Skeletal muscle satellite cell (primary cell): ENCODE results near the gene MORC4. TPM values are rescaled to one million over a fixed set of nuclear protein-coding genes. Genes with fewer than 3 reads are reported as not detected.

Source experiments
- H3K27me3 ChIP-seq: 2 replicates; pipeline ENCODE4 v1.7.0; 2013; ENCODE audit warnings: low read length; ENCODE audit not compliant: control insufficient read depth, insufficient read depth
- H3K36me3 ChIP-seq: 2 replicates; pipeline ENCODE4 v1.7.0; 2013; ENCODE audit warnings: mild to moderate bottlenecking, control low read depth, low read length; ENCODE audit not compliant: insufficient read depth
- H3K4me1 ChIP-seq: 2 replicates; pipeline ENCODE4 v1.7.0; 2013; ENCODE audit warnings: low read length; ENCODE audit not compliant: control insufficient read depth, insufficient read depth
- H3K4me2 ChIP-seq: 2 replicates; pipeline ENCODE4 v1.7.0; 2013; ENCODE audit warnings: mild to moderate bottlenecking, low read length
- H3K4me3 ChIP-seq: 2 replicates; pipeline ENCODE4 v1.7.0; 2013; ENCODE audit warnings: low read length
- H3K9ac ChIP-seq: 2 replicates; pipeline ENCODE4 v1.7.0; 2013; ENCODE audit warnings: mild to moderate bottlenecking, low read depth, low read length, moderate library complexity
- H3K9me3 ChIP-seq: replicated peaks from 2 replicates; pipeline ENCODE4 v1.7.0; 2013; ENCODE audit warnings: mild to moderate bottlenecking, control low read depth, low read length
- total RNA-seq: library from RNA; depleted of rRNA; stranded (reverse); fragments of >200 nt; gene quantifications from 2 replicates; pipeline ENCODE4 v1.2.3, GENCODE V29; 2012; rRNA removed

MORC4 gene
- total RNA-seq, result 18.8 and 23.6 TPM in 2 replicates

GRCh38 chrX:107000013-107000515, at the start of gene MORC4:
Gene MORC4, minus strand, starts transcription at chrX:107000212. Its CDS starts 243 bp downstream, at chrX:106999969.
- Histone ChIP-seq H3K4me1 (peaks cover 6% of the 10 kb centered on the region), H3K9me3 (no peaks in the 10 kb centered on the region), H3K27me3 (peaks cover 8% of the 10 kb centered on the region), H3K9ac (peak within 1 kb of the TSS; percentile 75), H3K36me3 (no peaks in the 10 kb centered on the region), H3K4me2 (peak within 1 kb of the TSS; percentile 86), H3K4me3 (peak within 1 kb of the TSS; percentile 73)

- Histone ChIP-seq H3K9me3 (peaks cover 2% of the 10 kb centered on the region), H3K4me1 (no peaks in the 10 kb centered on the region), H3K4me3 (no peak overlapping the region), H3K27me3 (peaks cover 41% of the 10 kb centered on the region), H3K9ac (no peak overlapping the region), H3K36me3 (no peaks in the 10 kb centered on the region), H3K4me2 (no peak overlapping the region)
These were observed 47.6 kb upstream of the MORC4 start for GRCh38 chrX:107047622-107048021.

GRCh38 chrX:107029752-107030151, 29.7 kb upstream of the MORC4 start:
- no peak overlapping the region for H3K9ac ChIP-seq
- H3K4me3 ChIP-seq, result no peak overlapping the region
- H3K4me1 ChIP-seq, result no peaks in the 10 kb centered on the region
- no peak overlapping the region for H3K4me2 ChIP-seq
- H3K9me3 ChIP-seq, result no peaks in the 10 kb centered on the region
- H3K36me3 ChIP-seq, result no peaks in the 10 kb centered on the region
- peaks cover 13% of the 10 kb centered on the region for H3K27me3 ChIP-seq

- no peaks in the 10 kb centered on the region for H3K36me3 ChIP-seq
- no peak overlapping the region for H3K4me2 ChIP-seq
- H3K4me1 ChIP-seq, result no peaks in the 10 kb centered on the region
- no peaks in the 10 kb centered on the region for H3K9me3 ChIP-seq
- peaks cover 18% of the 10 kb centered on the region for H3K27me3 ChIP-seq
- no peak overlapping the region for H3K9ac ChIP-seq
- no peak overlapping the region for H3K4me3 ChIP-seq
These were observed 25.5 kb upstream of the MORC4 start for GRCh38 chrX:107025545-107025944.

GRCh38 chrX:107014936-107015335, 14.9 kb upstream of the MORC4 start:
- no peaks in the 10 kb centered on the region for H3K4me1 ChIP-seq
- no peaks in the 10 kb centered on the region for H3K36me3 ChIP-seq
- no peak overlapping the region for H3K4me3 ChIP-seq
- no peak overlapping the region for H3K9ac ChIP-seq
- peaks cover 18% of the 10 kb centered on the region for H3K27me3 ChIP-seq
- H3K9me3 ChIP-seq, result no peaks in the 10 kb centered on the region
- no peak overlapping the region for H3K4me2 ChIP-seq

GRCh38 chrX:107008034-107008433, 8.0 kb upstream of the MORC4 start:
- no peaks in the 10 kb centered on the region for H3K4me1 ChIP-seq
- no peak overlapping the region for H3K4me2 ChIP-seq
- H3K9ac ChIP-seq, result no peak overlapping the region
- H3K9me3 ChIP-seq, result no peaks in the 10 kb centered on the region
- no peaks in the 10 kb centered on the region for H3K36me3 ChIP-seq
- H3K27me3 ChIP-seq, result peaks cover 7% of the 10 kb centered on the region
- H3K4me3 ChIP-seq, result no peak overlapping the region

- Histone ChIP-seq H3K4me3 (peak overlapping the region; percentile 73), H3K9ac (peak overlapping the region; percentile 75), H3K4me2 (peak overlapping the region; percentile 86), H3K9me3 (no peaks in the 10 kb centered on the region), H3K36me3 (no peaks in the 10 kb centered on the region), H3K4me1 (peaks cover 6% of the 10 kb centered on the region), H3K27me3 (peaks cover 8% of the 10 kb centered on the region)
These were observed 723 bp downstream of the MORC4 start for GRCh38 chrX:106999002-106999975.

GRCh38 chrX:106997611-106998010, 2.4 kb downstream of the MORC4 start:
- Histone ChIP-seq H3K9me3 (no peaks in the 10 kb centered on the region), H3K4me2 (no peak overlapping the region), H3K4me1 (peaks cover 6% of the 10 kb centered on the region), H3K9ac (no peak overlapping the region), H3K36me3 (no peaks in the 10 kb centered on the region), H3K4me3 (no peak overlapping the region), H3K27me3 (peaks cover 12% of the 10 kb centered on the region)

GRCh38 chrX:106995678-106996077, 4.3 kb downstream of the MORC4 start:
- Histone ChIP-seq H3K36me3 (no peaks in the 10 kb centered on the region), H3K4me3 (no peak overlapping the region), H3K9me3 (no peaks in the 10 kb centered on the region), H3K27me3 (peaks cover 12% of the 10 kb centered on the region), H3K9ac (no peak overlapping the region), H3K4me1 (peaks cover 6% of the 10 kb centered on the region), H3K4me2 (no peak overlapping the region)

GRCh38 chrX:106987488-106987887, 12.5 kb downstream of the MORC4 start:
- no peaks in the 10 kb centered on the region for H3K4me1 ChIP-seq
- H3K36me3 ChIP-seq, result no peaks in the 10 kb centered on the region
- H3K4me3 ChIP-seq, result no peak overlapping the region
- H3K4me2 ChIP-seq, result no peak overlapping the region
- no peak overlapping the region for H3K9ac ChIP-seq
- no peaks in the 10 kb centered on the region for H3K9me3 ChIP-seq
- H3K27me3 ChIP-seq, result peaks cover under 1% of the 10 kb centered on the region

- Histone ChIP-seq H3K9ac (no peak overlapping the region), H3K9me3 (no peaks in the 10 kb centered on the region), H3K36me3 (peaks cover 5% of the 10 kb centered on the region), H3K4me1 (no peaks in the 10 kb centered on the region), H3K4me3 (no peak overlapping the region), H3K4me2 (no peak overlapping the region), H3K27me3 (peaks cover 26% of the 10 kb centered on the region)
These were observed 18.9 kb downstream of the MORC4 start for GRCh38 chrX:106980952-106981626.
